A549 (cell line): ENCODE data around the gene MSANTD1. TPM values are rescaled to one million over a fixed set of nuclear protein-coding genes. Genes with fewer than 3 reads are reported as not detected.

ENCODE experiments used
- ATAC-seq, 2 experiments: fragments of 200-7000 bp in 1 of 2; fragments of >200 bp in 1 of 2; cut with Nextera tagmentation in 1 of 2; cut with Tn5 transposase in 1 of 2; 3 replicates each; pipeline versions ENCODE4 v1.8.0 to v1.9.1; 2018 to 2020; ENCODE audit warnings: mild to moderate bottlenecking in 1 of 2, moderate library complexity in 1 of 2
- CTCF ChIA-PET: fragments of 300-600 bp; sonication (Branson Sonifier 250); formaldehyde crosslinking; extraction: SDS; loops from one replicate; lab custom pipeline; 2021; ENCODE audit warnings: antibody characterized with exemption, inconsistent platforms; lab: Yijun Ruan, JAX
- POLR2A ChIA-PET: fragments of 350-600 bp; formaldehyde crosslinking; extraction: SDS; loops from one replicate; lab custom pipeline; 2021; ENCODE audit warnings: antibody characterized with exemption, inconsistent platforms; lab: Yijun Ruan, JAX
- DNase-seq, 2 experiments: peaks; one replicate each; pipeline versions ENCODE4 v3.0.0 to v3.0.0-alpha.2; 2011 to 2016; ENCODE audit warnings: low read depth in 1 of 2, low spot score in 1 of 2
- FAIRE-seq: peaks from 2 replicates; lab custom pipeline; 2011; peaks lifted over from hg19 to GRCh38; lab: Jason Lieb, UNC
- H3K27ac ChIP-seq, 2 experiments: fragments of >200 bp; sonication (Bioruptor Twin); formaldehyde crosslinking; 3 replicates each; pipeline ENCODE4 v1.5.1; 2016 to 2017
- H3K4me1 ChIP-seq: fragments of >200 bp; sonication (Bioruptor Twin); formaldehyde crosslinking; 3 replicates; pipeline ENCODE4 v1.6.1; 2016
- H3K4me2 ChIP-seq: fragments of >200 bp; sonication (Bioruptor Twin); formaldehyde crosslinking; 3 replicates; pipeline ENCODE4 v1.6.1; 2016
- H3K4me3 ChIP-seq: fragments of >200 bp; sonication (Bioruptor Twin); formaldehyde crosslinking; 3 replicates; pipeline ENCODE4 v1.5.1; 2016
- H3K9me3 ChIP-seq: fragments of >200 bp; sonication (Bioruptor Twin); formaldehyde crosslinking; 3 replicates; pipeline ENCODE4 v1.6.1; 2016
- CBX2 ChIP-seq: fragments of 200-600 bp; sonication (generic); IDR thresholded peaks from 2 replicates; pipeline ENCODE4 v1.6.1; 2016; ENCODE audit warnings: low read depth, mild to moderate bottlenecking, borderline replicate concordance
- CHD2 ChIP-seq: fragments of 150-350 bp; IDR thresholded peaks from 2 replicates; pipeline ENCODE4 v1.6.1; 2014; ENCODE audit warnings: low read length; ENCODE audit not compliant: partially characterized antibody
- EHF ChIP-seq: fragments of 250-450 bp; sonication (Bioruptor Pico); IDR thresholded peaks from 2 replicates; pipeline ENCODE4 v1.5.0; 2020; ENCODE audit warnings: mild to moderate bottlenecking
- EHMT2 ChIP-seq: fragments of 200-600 bp; sonication (generic); IDR thresholded peaks from 2 replicates; pipeline ENCODE4 v1.6.1; 2016; ENCODE audit warnings: antibody characterized with exemption, low read depth, mild to moderate bottlenecking, moderate library complexity
- EP300 ChIP-seq, 2 experiments: fragments of >200 bp; sonication (Bioruptor Twin); formaldehyde crosslinking; IDR thresholded peaks; 2 replicates in 1 of 2; 3 replicates in 1 of 2; pipeline ENCODE4 v1.6.1; 2016 to 2017
- FOSB ChIP-seq: fragments of 250-450 bp; sonication (Bioruptor Pico); IDR thresholded peaks from 2 replicates; pipeline ENCODE4 v1.5.0; 2020; ENCODE audit warnings: mild to moderate bottlenecking, moderate library complexity
- HOXA7 ChIP-seq: fragments of 250-450 bp; sonication (Bioruptor Pico); IDR thresholded peaks from 2 replicates; pipeline ENCODE4 v1.5.0; 2020; ENCODE audit warnings: mild to moderate bottlenecking, moderate library complexity
- HOXB5 ChIP-seq: fragments of 250-450 bp; sonication (Bioruptor Pico); IDR thresholded peaks from 2 replicates; pipeline ENCODE4 v1.5.0; 2020; ENCODE audit warnings: mild to moderate bottlenecking, moderate library complexity
- JUNB ChIP-seq: fragments of >200 bp; sonication (Bioruptor Twin); formaldehyde crosslinking; IDR thresholded peaks from 2 replicates; pipeline ENCODE4 v1.6.1; 2016
- KDM5A ChIP-seq: fragments of 200-600 bp; sonication (generic); IDR thresholded peaks from 2 replicates; pipeline ENCODE4 v1.6.1; 2016; ENCODE audit warnings: antibody characterized with exemption, mild to moderate bottlenecking
- MAFK ChIP-seq: fragments of 450-650 bp; IDR thresholded peaks from 2 replicates; pipeline ENCODE4 v1.6.1; 2014; ENCODE audit not compliant: partially characterized antibody
- MAZ ChIP-seq: fragments of 150-350 bp; IDR thresholded peaks from 2 replicates; pipeline ENCODE4 v1.6.1; 2014; ENCODE audit warnings: antibody characterized with exemption, low read depth, low read length, borderline replicate concordance
- MYC ChIP-seq: IDR thresholded peaks from 2 replicates; pipeline ENCODE4 v1.6.1; 2012; ENCODE audit warnings: mild to moderate bottlenecking, inconsistent platforms, low read length, improper control_type of control experiment, borderline replicate concordance
- NFE2L2 ChIP-seq: fragments of 150-350 bp; conservative IDR thresholded peaks from 2 replicates; pipeline ENCODE4 v1.6.1; 2014; ENCODE audit warnings: low read length
- NR3C1 ChIP-seq: fragments of >200 bp; sonication (Bioruptor Twin); formaldehyde crosslinking; IDR thresholded peaks from 3 replicates; pipeline ENCODE4 v1.6.1; 2017
- PHF8 ChIP-seq: fragments of 200-600 bp; sonication (generic); IDR thresholded peaks from 2 replicates; pipeline ENCODE4 v1.6.1; 2016; ENCODE audit warnings: low read depth, mild to moderate bottlenecking, antibody characterized with exemption, moderate library complexity, borderline replicate concordance
- POLR2A ChIP-seq: IDR thresholded peaks from 2 replicates; pipeline ENCODE4 v1.6.1; 2012; ENCODE audit warnings: mild to moderate bottlenecking, low read length
- POLR2AphosphoS2 ChIP-seq: conservative IDR thresholded peaks from 2 replicates; pipeline ENCODE4 v1.6.1; 2012; ENCODE audit warnings: low read length, improper control_type of control experiment, inconsistent platforms
- RFX5 ChIP-seq: fragments of 450-650 bp; IDR thresholded peaks from 2 replicates; pipeline ENCODE4 v1.7.1; 2014; ENCODE audit warnings: antibody characterized with exemption, mild to moderate bottlenecking, moderate library complexity
- SMC3 ChIP-seq: fragments of >200 bp; sonication (Bioruptor Twin); formaldehyde crosslinking; IDR thresholded peaks from 3 replicates; pipeline ENCODE4 v1.6.1; 2018; ENCODE audit warnings: inconsistent platforms
- TFCP2L1 ChIP-seq: fragments of 250-450 bp; sonication (Bioruptor Pico); IDR thresholded peaks from 2 replicates; pipeline ENCODE4 v1.5.0; 2021; ENCODE audit warnings: mild to moderate bottlenecking
- whole genome bisulfite sequencing: methylation state at CpG from one replicate; pipeline ENCODE4 v1.1.6; 2017; ENCODE audit errors: missing lambda C conversion rate; 5-methylcytosine and 5-hydroxymethylcytosine counted together
- polyA plus RNA-seq, 4 experiments: library from polyadenylated mRNA; depleted of rRNA in 3 of 4; stranded (reverse); fragments of >200 nt; fragmentation: RNase III in 1 of 4; extraction: RNeasy Plus Mini Kit Qiagen cat#74134 plus additional on column Dnase treatment in 1 of 4; gene quantifications; 2 replicates in 3 of 4; 3 replicates in 1 of 4; pipeline ENCODE4 v1.2.3, GENCODE V29; 2011 to 2017
- TF ChIP-seq, protein P1 (sequence below): IDR thresholded peaks from 2 replicates; pipeline ENCODE4 v1.6.1; 2012; ENCODE audit warnings: low read depth, borderline replicate concordance
- TF ChIP-seq, protein P2 (sequence below): fragments of >200 bp; sonication (Bioruptor Twin); formaldehyde crosslinking; IDR thresholded peaks from 3 replicates; pipeline ENCODE4 v1.5.1; 2016
- TF ChIP-seq, protein P3 (sequence below): fragments of >200 bp; sonication (Bioruptor Twin); formaldehyde crosslinking; IDR thresholded peaks from 2 replicates; pipeline ENCODE4 v1.6.1; 2016
- TF ChIP-seq, protein P4 (sequence below): fragments of 150-350 bp; IDR thresholded peaks from 2 replicates; pipeline ENCODE4 v1.6.1; 2014; ENCODE audit warnings: low read depth, mild to moderate bottlenecking, low read length

The MSANTD1 gene
- polyA plus RNA-seq, 2 of the 4 experiments (the other 2 are of a cell fraction), result 0.08 to 0.12 TPM

DNA sequence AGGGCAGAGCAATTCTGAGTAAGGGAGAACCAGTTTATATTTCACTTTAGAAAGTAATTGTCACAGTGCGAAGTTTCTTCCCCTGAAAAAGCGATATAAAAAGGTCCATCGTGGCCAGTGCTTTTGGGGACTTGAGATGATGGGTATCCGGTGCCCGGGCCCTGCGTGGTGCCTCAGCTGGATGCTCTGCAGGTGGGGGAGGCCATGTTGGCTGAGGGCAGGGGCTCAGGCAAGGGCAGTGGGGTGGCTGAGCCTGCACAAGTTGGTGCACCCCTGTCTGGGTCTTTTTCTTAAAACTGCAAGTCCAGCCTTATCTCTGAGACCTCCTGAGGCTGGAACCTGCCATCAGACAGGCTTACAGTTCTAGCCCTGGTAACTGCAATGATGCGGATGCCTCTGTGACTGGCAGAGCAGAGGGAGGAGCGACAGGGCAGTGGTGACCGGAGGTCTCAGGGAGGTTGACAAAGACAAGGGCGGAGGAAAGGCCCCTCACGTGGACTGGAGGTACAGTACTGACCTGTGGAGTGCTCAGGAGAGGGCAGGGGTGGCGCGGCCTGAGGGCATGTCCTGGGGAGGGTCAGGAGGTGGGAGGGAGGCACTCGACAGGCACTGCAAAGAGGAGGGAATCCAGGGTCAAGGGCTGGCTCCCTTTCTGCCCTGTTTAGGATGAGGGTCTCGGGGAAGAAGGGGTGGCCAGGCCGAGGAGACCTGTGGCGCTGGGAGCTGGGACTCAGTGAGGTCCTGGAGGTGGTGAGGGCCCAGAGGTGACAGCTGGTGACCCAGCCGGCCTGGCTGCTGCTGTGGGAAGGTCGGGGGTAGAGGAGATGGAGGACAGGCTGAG is 45.7 kb downstream of the MSANTD1 start:
- CTCF ChIA-PET, result no interaction called here

DNA sequence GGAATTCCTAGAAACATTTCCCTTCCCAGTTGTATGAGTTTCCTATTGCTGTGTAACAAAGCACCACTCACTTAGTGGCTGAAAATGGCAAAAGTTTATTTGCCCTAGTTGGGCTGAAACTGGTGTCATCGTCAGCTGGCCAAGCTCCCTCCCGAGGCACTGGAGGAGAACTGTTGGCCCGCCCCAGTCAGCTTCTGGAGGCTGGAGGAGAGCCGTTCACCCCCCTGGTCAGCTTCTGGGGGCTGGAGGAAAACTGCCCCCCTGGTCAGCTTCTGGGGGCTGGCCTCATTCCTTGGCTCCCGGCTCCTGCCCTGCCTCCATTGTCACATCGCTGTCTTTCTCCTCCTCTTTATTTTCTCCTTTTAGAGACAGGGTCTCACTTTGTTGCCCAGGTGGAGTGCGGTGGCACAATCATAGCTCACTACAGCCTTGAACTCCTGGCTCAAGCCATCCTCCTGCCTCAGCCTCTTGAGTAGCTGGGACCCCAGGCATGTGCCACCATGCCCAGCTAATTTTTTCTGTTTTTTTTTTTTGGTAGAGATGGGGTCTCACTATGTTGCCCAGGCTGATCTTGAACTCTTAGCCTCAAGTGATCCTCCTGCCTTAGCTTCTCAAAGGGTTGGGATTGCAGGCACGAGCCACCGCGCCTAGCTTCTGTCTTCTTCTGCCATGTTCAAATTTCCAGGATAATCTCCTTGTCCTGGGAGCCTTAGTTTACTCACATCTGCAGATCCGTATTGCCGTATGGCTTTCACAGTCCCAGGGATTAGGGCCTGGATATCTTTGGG is 47.1 kb downstream of the MSANTD1 start:
- Histone ChIP-seq H3K4me3 (no peak overlapping the region), H3K4me2 (no peak overlapping the region), H3K9me3 (no peaks in the 10 kb centered on the region), H3K4me1 (peaks cover 13% of the 10 kb centered on the region; the same call in 2 of the 3 replicates), H3K27ac (no peak overlapping the region)
- POLR2A ChIA-PET, result no interaction called here
- TF ChIP-seq CBX2 (no peak), RFX5 (no peak), KDM5A (no peak), MAFK (no peak)
- CTCF ChIA-PET, result no interaction called here
- WGBS, result 99% methylated on average over 12 of the region's 12 CpGs
- DNase-seq, result no peak
- no peak for ATAC-seq
- FAIRE-seq, result no peak

More for the DNA sequence above, 45.7 kb downstream of the MSANTD1 start:
- H3K4me1 ChIP-seq, result peaks cover 13% of the 10 kb centered on the region; the same call in 2 of the 3 replicates
- POLR2A ChIA-PET, result interaction anchor here (0.6 kb wide), 1 partner anchor 89 kb away, joined by 3 read pairs; no protein-coding TSS in a partner anchor
- H3K4me2 ChIP-seq, result peak overlapping the region; percentile 70; the same call in 2 of the 3 replicates
- FAIRE-seq (no peak), DNase-seq (no peak), ATAC-seq (no peak)
- H3K9me3 ChIP-seq, result no peaks in the 10 kb centered on the region
- H3K4me3 ChIP-seq, result no peak overlapping the region; the same call in 2 of the 3 replicates
- 94% methylated on average over 18 of the region's 19 CpGs for WGBS
- H3K27ac ChIP-seq, result peak overlapping the region in 1 of 2 experiments; percentile 97; a peak in 2 of 6 replicates
- TF ChIP-seq RFX5, result no peak
- TF ChIP-seq NFE2L2, result no peak
- TF ChIP-seq POLR2A, result no peak
- TF ChIP-seq, protein P1, sequence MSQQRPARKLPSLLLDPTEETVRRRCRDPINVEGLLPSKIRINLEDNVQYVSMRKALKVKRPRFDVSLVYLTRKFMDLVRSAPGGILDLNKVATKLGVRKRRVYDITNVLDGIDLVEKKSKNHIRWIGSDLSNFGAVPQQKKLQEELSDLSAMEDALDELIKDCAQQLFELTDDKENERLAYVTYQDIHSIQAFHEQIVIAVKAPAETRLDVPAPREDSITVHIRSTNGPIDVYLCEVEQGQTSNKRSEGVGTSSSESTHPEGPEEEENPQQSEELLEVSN, result no peak
- TF ChIP-seq, protein P2, sequence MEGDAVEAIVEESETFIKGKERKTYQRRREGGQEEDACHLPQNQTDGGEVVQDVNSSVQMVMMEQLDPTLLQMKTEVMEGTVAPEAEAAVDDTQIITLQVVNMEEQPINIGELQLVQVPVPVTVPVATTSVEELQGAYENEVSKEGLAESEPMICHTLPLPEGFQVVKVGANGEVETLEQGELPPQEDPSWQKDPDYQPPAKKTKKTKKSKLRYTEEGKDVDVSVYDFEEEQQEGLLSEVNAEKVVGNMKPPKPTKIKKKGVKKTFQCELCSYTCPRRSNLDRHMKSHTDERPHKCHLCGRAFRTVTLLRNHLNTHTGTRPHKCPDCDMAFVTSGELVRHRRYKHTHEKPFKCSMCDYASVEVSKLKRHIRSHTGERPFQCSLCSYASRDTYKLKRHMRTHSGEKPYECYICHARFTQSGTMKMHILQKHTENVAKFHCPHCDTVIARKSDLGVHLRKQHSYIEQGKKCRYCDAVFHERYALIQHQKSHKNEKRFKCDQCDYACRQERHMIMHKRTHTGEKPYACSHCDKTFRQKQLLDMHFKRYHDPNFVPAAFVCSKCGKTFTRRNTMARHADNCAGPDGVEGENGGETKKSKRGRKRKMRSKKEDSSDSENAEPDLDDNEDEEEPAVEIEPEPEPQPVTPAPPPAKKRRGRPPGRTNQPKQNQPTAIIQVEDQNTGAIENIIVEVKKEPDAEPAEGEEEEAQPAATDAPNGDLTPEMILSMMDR, result no peak
- no peak for TF ChIP-seq NR3C1
- no peak for TF ChIP-seq JUNB
- no peak for TF ChIP-seq POLR2AphosphoS2
- no peak for TF ChIP-seq HOXB5 (CRISPR knock-in tag)
- TF ChIP-seq FOSB, result no peak
- no peak for TF ChIP-seq PHF8
- TF ChIP-seq EP300 (IDR thresholded peaks at IDR 0.05), result no peak
- no peak for TF ChIP-seq MAZ

DNA sequence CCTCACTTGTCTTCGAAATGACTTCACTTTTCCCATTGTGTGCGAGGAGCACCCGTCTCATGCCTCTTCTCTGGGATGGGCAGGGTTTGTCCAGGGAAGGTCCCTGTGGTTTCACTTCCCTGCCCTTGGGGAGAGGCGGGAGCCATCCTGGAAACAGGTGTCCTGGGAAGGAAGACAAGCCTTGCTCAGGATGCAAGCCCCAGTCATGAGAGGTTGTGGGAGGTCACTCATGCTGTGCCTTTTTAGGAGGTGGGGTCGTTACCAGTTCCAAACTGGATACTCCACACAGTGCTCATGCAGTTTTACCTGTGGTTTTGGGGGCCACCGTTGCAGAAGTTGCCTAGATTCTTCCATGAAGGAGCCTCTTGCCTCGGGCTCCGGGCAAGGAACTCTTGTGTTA is 47.7 kb downstream of the MSANTD1 start:
- no peak overlapping the region for H3K27ac ChIP-seq
- no peak for TF ChIP-seq MYC
- TF ChIP-seq, protein P3, sequence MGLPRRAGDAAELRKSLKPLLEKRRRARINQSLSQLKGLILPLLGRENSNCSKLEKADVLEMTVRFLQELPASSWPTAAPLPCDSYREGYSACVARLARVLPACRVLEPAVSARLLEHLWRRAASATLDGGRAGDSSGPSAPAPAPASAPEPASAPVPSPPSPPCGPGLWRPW, result no peak
- no peak for TF ChIP-seq CHD2
- TF ChIP-seq EHF (CRISPR knock-in tag), result no peak
- no peak for TF ChIP-seq HOXB5 (CRISPR knock-in tag)
- no peak for TF ChIP-seq POLR2A
- TF ChIP-seq EHMT2, result no peak
- no peak for TF ChIP-seq TFCP2L1 (CRISPR knock-in tag)
- TF ChIP-seq, protein P4, sequence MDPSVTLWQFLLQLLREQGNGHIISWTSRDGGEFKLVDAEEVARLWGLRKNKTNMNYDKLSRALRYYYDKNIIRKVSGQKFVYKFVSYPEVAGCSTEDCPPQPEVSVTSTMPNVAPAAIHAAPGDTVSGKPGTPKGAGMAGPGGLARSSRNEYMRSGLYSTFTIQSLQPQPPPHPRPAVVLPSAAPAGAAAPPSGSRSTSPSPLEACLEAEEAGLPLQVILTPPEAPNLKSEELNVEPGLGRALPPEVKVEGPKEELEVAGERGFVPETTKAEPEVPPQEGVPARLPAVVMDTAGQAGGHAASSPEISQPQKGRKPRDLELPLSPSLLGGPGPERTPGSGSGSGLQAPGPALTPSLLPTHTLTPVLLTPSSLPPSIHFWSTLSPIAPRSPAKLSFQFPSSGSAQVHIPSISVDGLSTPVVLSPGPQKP, result no peak
- TF ChIP-seq HOXA7 (CRISPR knock-in tag), result no peak
- no peak for TF ChIP-seq SMC3
- TF ChIP-seq, all 56 proteins: peak for 0
- ATAC-seq, result no peak
- H3K9me3 ChIP-seq, result no peaks in the 10 kb centered on the region
- no peak overlapping the region for H3K4me2 ChIP-seq
- WGBS, result 92% methylated on average over 7 of the region's 8 CpGs
- H3K4me1 ChIP-seq, result peaks cover 9% of the 10 kb centered on the region; the same call in 2 of the 3 replicates
- ChIA-PET CTCF (no interaction called here), POLR2A (interaction anchor here (0.6 kb wide), 1 partner anchor 572 kb away, joined by 11 read pairs; no protein-coding TSS in a partner anchor)
- FAIRE-seq, result no peak
- no peak overlapping the region for H3K4me3 ChIP-seq
- DNase-seq, result no peak
